B cell (primary cell): Measurements from ENCODE around the gene IRF8.

Source experiments
- CTCF ChIP-seq: fragments of 200-600 bp; IDR thresholded peaks from one replicate; pipeline ENCODE4 v1.8.0; 2022; ENCODE audit warnings: antibody characterized with exemption, mild to moderate bottlenecking
- EZH2 ChIP-seq: IDR thresholded peaks from 2 replicates; pipeline ENCODE4 v1.6.1; 2012; ENCODE audit warnings: borderline replicate concordance, low read depth, mild to moderate bottlenecking, moderate library complexity, low read length; ENCODE audit not compliant: insufficient read depth, poor library complexity, severe bottlenecking

- TF ChIP-seq EZH2 (no peak), CTCF (no peak)
Observed at GRCh38 chr16:85892760-85893159, 6.2 kb upstream of the IRF8 start.
